GM18907 (cell line): ENCODE results near the gene ETFDH.
"Not testable (repeated sequence)": the region's sequence is repeated elsewhere in the genome, so short reads cannot be mapped to it uniquely, and the experiment has no call there.

ENCODE experiments used
- ATAC-seq: cut with Tn5 transposase; IDR thresholded peaks from one replicate; pipeline ENCODE4 v1.9.1; 2021; ENCODE audit warnings: mild to moderate bottlenecking, moderate library complexity; ENCODE audit not compliant: unreplicated experiment

Gene ETFDH

GRCh38 chr4:158750379-158750778, 78.3 kb downstream of the ETFDH start:
- no peak for ATAC-seq

GRCh38 chr4:158754385-158755180, 82.5 kb downstream of the ETFDH start:
- no peak for ATAC-seq

- ATAC-seq = not testable (repeated sequence)
Observed at GRCh38 chr4:158755819-158756218, 83.7 kb downstream of the ETFDH start.

- ATAC-seq = no peak
Observed at GRCh38 chr4:158756588-158756987, 84.5 kb downstream of the ETFDH start.

GRCh38 chr4:158758142-158758541, 86.0 kb downstream of the ETFDH start:
- no peak for ATAC-seq

GRCh38 chr4:158758703-158759102, 86.6 kb downstream of the ETFDH start:
- ATAC-seq = no peak
